Pancreas (tissue), 10 donors: Measurements from ENCODE around the gene DEPDC5. TPM values are rescaled to one million over a fixed set of nuclear protein-coding genes. Genes with fewer than 3 reads are reported as not detected.

Experiments
- ATAC-seq, 4 donors: fragments of 200-7000 bp; cut with Tn5 transposase; one replicate each; pipeline versions ENCODE4 v1.8.0 to v1.9.1; 2020; ENCODE audit warnings: mild to moderate bottlenecking in 4 of 4, moderate library complexity in 4 of 4
- DNase-seq, 6 donors: peaks; one replicate each; pipeline ENCODE4 v3.0.0-alpha.2; 2020
- FAIRE-seq: peaks from 2 replicates; lab custom pipeline; 2012; peaks lifted over from hg19 to GRCh38; lab: Jason Lieb, UNC
- H3K27ac ChIP-seq, 4 donors: fragments of 200-600 bp; sonication (generic); 1 replicate in 3 of 4; 2 replicates in 1 of 4; pipeline versions ENCODE4 v1.5.0 to v1.8.0; 2020
- H3K27me3 ChIP-seq, 4 donors: fragments of 200-600 bp; one replicate each; pipeline ENCODE4 v1.8.0; 2021
- H3K36me3 ChIP-seq, 3 donors: fragments of 200-600 bp; sonication (generic) in 1 of 3; one replicate each; pipeline versions ENCODE4 v1.5.0 to v1.8.0; 2020 to 2021
- H3K4me1 ChIP-seq, 3 donors: fragments of 200-600 bp; one replicate each; pipeline ENCODE4 v1.8.0; 2021
- H3K4me3 ChIP-seq, 4 donors: fragments of 200-600 bp; sonication (generic) in 2 of 4; one replicate each; pipeline versions ENCODE4 v1.5.0 to v1.8.0; 2020 to 2021
- H3K9me3 ChIP-seq, 4 donors: fragments of 200-600 bp; one replicate each; pipeline ENCODE4 v1.8.0; 2021
- WGBS, 2 donors: extraction: QIAGEN DNeasy Blood & Tissue Kit; methylation state at CpG; one replicate each; pipeline ENCODE4 v1.1.7; 2013; 5-methylcytosine and 5-hydroxymethylcytosine counted together
- intact Hi-C, 3 donors: fragments of 100-400 bp; cut with DNase I; formaldehyde crosslinking; loops; one replicate each; pipeline versions ENCODE4 v1.11.1 to v1.14.2; 2022
- polyA plus RNA-seq, 2 donors: library from polyadenylated mRNA; stranded (reverse); fragments of 200-250 nt; gene quantifications; one replicate each; pipeline ENCODE4 v1.2.3, GENCODE V29; 2013
- total RNA-seq, 6 donors: library from RNA; stranded (reverse); fragmentation: NEBNext Ultra II Directional in 4 of 6; extraction: Animal tissue kit (Norgen Biotek cat#: 25700) in 4 of 6; gene quantifications; one replicate each; pipeline versions ENCODE4 v1.2.1 to v1.2.4, GENCODE V29; 2021 to 2023
- TF ChIP-seq, protein P1 (sequence below), 4 donors: fragments of 200-600 bp; sonication (generic) in 3 of 4; IDR thresholded peaks; one replicate each; pipeline versions ENCODE4 v1.5.0 to v1.8.0; 2021; ENCODE audit warnings: antibody characterized with exemption in 4 of 4
- donor health status: healthy with polysubstance abuse.
- donor health status: DM: no; HTN: no; CAD: no; lungs with moderate emphysema.
- donor health status: DM: no; HTN: no; CAD: no.
- donor health status: control.
- donor health status: control.
- donor health status: Bipolar disorder and iron deficiency.
- donor health status: DM: yes; HTN: yes; CAD: no.
- donor health status: DM: no; HTN: no; CAD: no.
- donor health status: DM: no; HTN: no; CAD: no.
- donor health status: DM: yes; HTN: yes; CAD: no.

DEPDC5 gene
- total and polyA plus RNA-seq, 8 donors: 5.9 to 17.2 (median 9.0) TPM

DNA sequence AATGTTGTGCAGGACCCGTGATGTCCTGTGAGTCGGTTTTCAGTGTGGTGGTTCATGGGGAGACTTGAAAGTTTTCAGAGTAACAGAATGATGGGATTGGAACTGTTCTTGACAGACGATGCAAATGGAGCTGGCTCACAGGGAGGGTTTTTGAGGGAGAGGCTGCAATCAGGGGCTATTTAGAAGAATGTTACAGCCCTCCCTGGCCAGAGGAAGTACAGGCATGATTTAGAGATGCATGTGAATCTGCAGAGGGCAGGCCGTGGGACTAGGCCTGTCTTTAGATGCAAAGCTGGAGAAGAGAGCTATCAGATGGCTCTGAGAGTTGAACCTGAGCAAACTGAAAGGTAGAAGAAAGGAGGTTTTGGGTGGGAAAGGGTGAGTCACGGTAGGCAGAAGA, 115.9 kb downstream of the DEPDC5 start:
- Histone ChIP-seq H3K4me3 (no peak overlapping the region), H3K27me3 (no peaks in the 10 kb centered on the region), H3K36me3 (peaks cover 0 to 9% (median 0%) of the 10 kb centered on the region in 3 donors), H3K27ac (no peak overlapping the region), H3K9me3 (no peaks in the 10 kb centered on the region), H3K4me1 (no peaks in the 10 kb centered on the region)
- DNase-seq (no peak), ATAC-seq (no peak), FAIRE-seq (no peak)
- WGBS, 2 donors: 75 to 83% methylated on average over 5 of the region's 5 CpGs
- TF ChIP-seq, protein P1, sequence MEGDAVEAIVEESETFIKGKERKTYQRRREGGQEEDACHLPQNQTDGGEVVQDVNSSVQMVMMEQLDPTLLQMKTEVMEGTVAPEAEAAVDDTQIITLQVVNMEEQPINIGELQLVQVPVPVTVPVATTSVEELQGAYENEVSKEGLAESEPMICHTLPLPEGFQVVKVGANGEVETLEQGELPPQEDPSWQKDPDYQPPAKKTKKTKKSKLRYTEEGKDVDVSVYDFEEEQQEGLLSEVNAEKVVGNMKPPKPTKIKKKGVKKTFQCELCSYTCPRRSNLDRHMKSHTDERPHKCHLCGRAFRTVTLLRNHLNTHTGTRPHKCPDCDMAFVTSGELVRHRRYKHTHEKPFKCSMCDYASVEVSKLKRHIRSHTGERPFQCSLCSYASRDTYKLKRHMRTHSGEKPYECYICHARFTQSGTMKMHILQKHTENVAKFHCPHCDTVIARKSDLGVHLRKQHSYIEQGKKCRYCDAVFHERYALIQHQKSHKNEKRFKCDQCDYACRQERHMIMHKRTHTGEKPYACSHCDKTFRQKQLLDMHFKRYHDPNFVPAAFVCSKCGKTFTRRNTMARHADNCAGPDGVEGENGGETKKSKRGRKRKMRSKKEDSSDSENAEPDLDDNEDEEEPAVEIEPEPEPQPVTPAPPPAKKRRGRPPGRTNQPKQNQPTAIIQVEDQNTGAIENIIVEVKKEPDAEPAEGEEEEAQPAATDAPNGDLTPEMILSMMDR (IDR thresholded peaks at IDR 0.05): no peak
- intact Hi-C loops: no loop called here

DNA sequence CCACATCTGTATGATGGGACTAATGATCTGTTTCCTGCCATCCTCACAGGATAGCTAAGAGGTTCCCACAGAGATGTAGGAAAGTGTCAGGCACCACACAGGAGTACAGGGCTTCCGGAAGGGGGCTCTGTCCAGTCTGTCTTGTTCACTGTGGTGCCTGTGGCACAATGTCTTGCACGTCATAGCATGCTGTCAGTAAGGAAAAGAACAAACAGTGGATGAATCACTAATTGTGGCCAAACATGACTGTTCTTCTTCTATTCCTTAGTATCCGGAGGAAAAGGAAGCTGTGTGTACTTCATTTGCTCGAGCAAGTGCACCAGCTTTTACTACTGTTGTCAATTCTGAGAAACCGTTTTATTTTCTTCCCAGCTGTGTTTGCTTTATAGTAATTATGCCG, 117.1 kb downstream of the DEPDC5 start:
- Histone ChIP-seq H3K27ac (no peak overlapping the region), H3K36me3 (peaks cover 0 to 10% (median 0%) of the 10 kb centered on the region in 3 donors), H3K9me3 (no peaks in the 10 kb centered on the region), H3K4me3 (no peak overlapping the region), H3K27me3 (no peaks in the 10 kb centered on the region), H3K4me1 (no peaks in the 10 kb centered on the region)
- intact Hi-C loops: no loop called here
- DNase-seq (no peak), ATAC-seq (peak in 3 of 4 donors; percentile 31 to 77 (median 67)), FAIRE-seq (no peak)
- TF ChIP-seq, protein P1 (IDR thresholded peaks at IDR 0.05): no peak
- 80 to 85% methylated on average over 6 of the region's 6 CpGs for WGBS, 2 donors

DNA sequence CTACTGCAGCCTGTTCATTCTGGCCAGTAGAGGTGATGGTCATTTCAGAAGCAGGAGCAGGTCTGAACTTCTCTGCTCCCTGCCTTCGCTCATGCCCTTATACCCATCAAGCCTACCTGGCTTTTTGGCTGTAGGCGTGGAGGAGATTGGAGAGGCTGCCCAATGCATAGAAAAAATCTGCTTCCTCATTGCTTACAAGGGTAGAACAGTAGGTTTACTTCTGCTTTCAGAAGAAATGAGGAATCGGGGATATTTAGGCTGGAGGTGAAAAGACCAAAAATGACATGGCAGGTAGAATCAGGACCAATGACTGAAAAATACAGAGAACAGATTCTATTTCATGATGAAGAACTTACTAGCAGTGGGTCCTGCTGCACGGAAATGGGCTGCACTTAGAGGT, 117.7 kb downstream of the DEPDC5 start:
- TF ChIP-seq, protein P1 (IDR thresholded peaks at IDR 0.05): no peak
- DNase-seq (no peak), ATAC-seq (peak in 1 of 4 donors; percentile 52), FAIRE-seq (no peak)
- WGBS, 2 donors: 90 to 91% methylated on average over 4 of the region's 4 CpGs
- H3K27me3 ChIP-seq: no peaks in the 10 kb centered on the region
- H3K36me3 ChIP-seq: peaks cover 0 to 10% (median 0%) of the 10 kb centered on the region in 3 donors
- H3K27ac ChIP-seq: no peak overlapping the region
- H3K9me3 ChIP-seq: no peaks in the 10 kb centered on the region
- H3K4me3 ChIP-seq: no peak overlapping the region
- intact Hi-C loops: no loop called here
- H3K4me1 ChIP-seq: no peaks in the 10 kb centered on the region

DNA sequence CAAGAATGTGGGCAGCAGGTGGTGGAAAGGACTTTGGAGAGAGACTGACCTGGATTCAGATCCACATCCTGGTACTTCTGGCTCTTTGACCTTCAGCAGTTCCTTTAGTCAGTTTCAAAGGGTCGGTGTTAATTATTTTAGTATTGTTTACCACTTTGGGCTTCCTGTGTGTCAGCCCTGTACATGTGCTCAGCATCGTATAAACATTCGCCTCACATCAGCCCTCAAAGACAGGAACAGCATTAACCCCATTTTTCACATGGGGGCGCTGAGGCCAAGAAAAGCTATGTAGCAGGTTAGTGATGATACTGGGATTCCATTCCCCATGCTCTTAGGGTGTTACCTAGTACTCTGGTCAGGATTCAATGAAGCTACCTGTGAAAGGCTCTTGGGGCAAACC, 118.4 kb downstream of the DEPDC5 start:
- H3K27me3 ChIP-seq: no peaks in the 10 kb centered on the region
- no peaks in the 10 kb centered on the region for H3K4me1 ChIP-seq
- H3K4me3 ChIP-seq: no peak overlapping the region
- TF ChIP-seq, protein P1 (IDR thresholded peaks at IDR 0.05): no peak
- no peak for DNase-seq
- 45 to 47% methylated on average over 4 of the region's 4 CpGs for WGBS, 2 donors
- ATAC-seq: peak in 2 of 4 donors; percentile 52 to 65
- FAIRE-seq: no peak
- no peak overlapping the region for H3K27ac ChIP-seq
- H3K36me3 ChIP-seq: peaks cover 0 to 10% (median 0%) of the 10 kb centered on the region in 3 donors
- intact Hi-C loops: no loop called here
- H3K9me3 ChIP-seq: no peaks in the 10 kb centered on the region

DNA sequence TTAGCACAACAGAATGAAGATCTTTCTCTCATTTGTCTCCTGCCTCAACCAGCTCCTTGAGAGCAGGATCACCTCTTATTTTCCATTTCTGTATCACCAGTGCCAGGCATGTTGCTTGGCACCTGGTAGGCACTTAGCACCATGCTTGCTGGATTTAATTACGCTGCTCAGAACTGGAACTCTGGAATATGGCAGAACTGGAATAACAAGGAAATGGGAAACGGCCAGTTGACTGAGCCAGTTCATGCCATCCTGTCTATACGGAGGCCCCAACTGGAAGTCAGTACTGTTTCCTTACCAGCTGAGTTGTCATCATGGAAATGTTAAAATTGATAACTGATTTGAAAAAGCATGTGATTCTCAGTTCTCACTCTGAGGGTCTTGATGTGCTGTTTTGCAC, 121.0 kb downstream of the DEPDC5 start:
- H3K27me3 ChIP-seq: no peaks in the 10 kb centered on the region
- no peak overlapping the region for H3K27ac ChIP-seq
- ATAC-seq (no peak), DNase-seq (no peak), FAIRE-seq (no peak)
- intact Hi-C loops: no loop called here
- peaks cover 0 to 15% (median 0%) of the 10 kb centered on the region in 3 donors for H3K36me3 ChIP-seq
- 85 to 94% methylated on average over 3 of the region's 3 CpGs for WGBS, 2 donors
- TF ChIP-seq, protein P1 (IDR thresholded peaks at IDR 0.05): no peak
- H3K4me1 ChIP-seq: no peaks in the 10 kb centered on the region
- H3K4me3 ChIP-seq: no peak overlapping the region
- no peaks in the 10 kb centered on the region for H3K9me3 ChIP-seq
